MM.1S (cell line): ENCODE results near the gene TBC1D14.

Source experiments
- DNase-seq: peaks from one replicate; pipeline ENCODE4 v3.0.0-alpha.2; 2015
- H2AFZ ChIP-seq: fragments of 300-600 bp; sonication (generic); 2 replicates; pipeline ENCODE4 v1.6.0; 2016; ENCODE audit warnings: antibody characterized with exemption, low read length
- H3F3A ChIP-seq: fragments of 300-600 bp; sonication (generic); 2 replicates; pipeline ENCODE4 v1.6.1; 2016; ENCODE audit warnings: mild to moderate bottlenecking, antibody characterized with exemption, low read length, moderate library complexity, mixed read lengths; ENCODE audit not compliant: insufficient read depth
- H3K27ac ChIP-seq: fragments of 300-600 bp; sonication (generic); 2 replicates; pipeline ENCODE4 v1.5.1; 2016; ENCODE audit warnings: mild to moderate bottlenecking, low read length
- H3K27me3 ChIP-seq: fragments of 300-600 bp; sonication (generic); replicated peaks from 2 replicates; pipeline ENCODE4 v1.6.0; 2016; ENCODE audit warnings: low read length; ENCODE audit not compliant: insufficient read depth
- H3K36me3 ChIP-seq: fragments of 300-600 bp; sonication (generic); replicated peaks from 2 replicates; pipeline ENCODE4 v1.6.1; 2016; ENCODE audit warnings: mild to moderate bottlenecking, low read length, mixed read lengths; ENCODE audit not compliant: insufficient read depth
- H3K4me1 ChIP-seq: fragments of 300-600 bp; sonication (generic); 2 replicates; pipeline ENCODE4 v1.6.1; 2016; ENCODE audit warnings: low read length, mixed read lengths
- H3K4me2 ChIP-seq: fragments of 300-600 bp; sonication (generic); 2 replicates; pipeline ENCODE4 v1.6.0; 2016; ENCODE audit warnings: low read depth, low read length
- H3K4me3 ChIP-seq: fragments of 300-600 bp; sonication (generic); 2 replicates; pipeline ENCODE4 v1.5.1; 2016; ENCODE audit warnings: low read length, mixed read lengths
- H3K79me2 ChIP-seq: fragments of 300-600 bp; sonication (generic); 2 replicates; pipeline ENCODE4 v1.6.1; 2016; ENCODE audit warnings: mixed run types, low read length, mixed read lengths
- H3K9ac ChIP-seq: fragments of 300-600 bp; sonication (generic); 2 replicates; pipeline ENCODE4 v1.6.1; 2016; ENCODE audit warnings: low read length, mixed read lengths
- H3K9me2 ChIP-seq: fragments of 300-600 bp; sonication (generic); replicated peaks from 2 replicates; pipeline ENCODE4 v1.6.1; 2016; ENCODE audit warnings: mild to moderate bottlenecking, low read length, mixed read lengths; ENCODE audit not compliant: insufficient read depth
- H3K9me3 ChIP-seq: fragments of 300-600 bp; sonication (generic); replicated peaks from 2 replicates; pipeline ENCODE4 v1.6.1; 2016; ENCODE audit warnings: mild to moderate bottlenecking, low read length, mixed read lengths; ENCODE audit not compliant: insufficient read depth
- H4K20me1 ChIP-seq: fragments of 300-600 bp; sonication (generic); 2 replicates; pipeline ENCODE4 v1.6.1; 2016; ENCODE audit warnings: mild to moderate bottlenecking, low read length, moderate library complexity, mixed read lengths; ENCODE audit not compliant: insufficient read depth
- EZH2 ChIP-seq: fragments of 300-600 bp; sonication (generic); optimal IDR thresholded peaks from 2 replicates; pipeline ENCODE3; 2017; ENCODE audit warnings: low read depth, mild to moderate bottlenecking, antibody characterized with exemption, low read length, mixed read lengths
- EZH2phosphoT487 ChIP-seq: fragments of 300-600 bp; sonication (generic); IDR thresholded peaks from 2 replicates; pipeline ENCODE4 v1.6.1; 2018; ENCODE audit warnings: antibody characterized with exemption, low read length
- TF ChIP-seq, protein P1 (sequence below): fragments of 300-600 bp; sonication (generic); IDR thresholded peaks from 2 replicates; pipeline ENCODE4 v1.5.1; 2016; ENCODE audit warnings: antibody characterized with exemption, low read length, mixed read lengths

TBC1D14 gene

DNA sequence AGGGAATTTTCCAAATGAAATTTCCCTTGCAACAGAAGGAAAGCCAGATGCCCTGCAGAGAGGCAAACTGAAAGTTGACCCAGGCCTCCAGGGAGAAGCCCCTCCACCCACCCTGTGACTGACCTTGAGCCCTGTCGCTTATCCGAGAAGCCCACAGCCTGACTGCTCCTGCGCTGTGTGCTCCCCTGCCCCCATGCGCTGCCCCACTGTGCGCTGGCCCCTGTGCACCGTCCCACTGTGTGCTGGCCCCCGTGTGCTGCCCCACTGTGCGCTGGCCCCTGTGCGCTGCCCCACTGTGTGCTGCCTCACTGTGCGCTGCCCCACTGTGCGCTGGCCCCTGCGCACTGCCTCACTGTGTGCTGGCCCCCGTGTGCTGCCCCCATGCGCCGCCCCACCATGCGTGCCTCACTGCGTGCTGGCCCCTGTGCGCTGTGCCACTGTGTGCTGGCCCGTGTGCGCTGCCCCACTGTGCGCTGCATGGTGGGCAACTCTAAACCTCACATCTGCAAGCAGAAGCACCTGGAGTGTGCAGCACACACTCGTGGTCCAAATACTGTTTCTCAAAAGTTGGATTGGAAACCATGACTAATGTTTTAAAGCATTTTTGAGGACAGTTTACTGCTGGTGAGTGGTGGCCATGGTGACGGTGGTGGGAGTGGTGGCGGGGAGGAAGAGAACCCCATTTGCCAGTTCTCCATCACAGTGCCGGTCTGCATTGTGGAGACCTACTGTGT lies 166.5 kb downstream of the TBC1D14 start:
- H3K4me2 ChIP-seq: no peak overlapping the region
- no peak overlapping the region for H3K4me3 ChIP-seq
- no peak for DNase-seq
- no peaks in the 10 kb centered on the region for H4K20me1 ChIP-seq
- no peaks in the 10 kb centered on the region for H3K4me1 ChIP-seq
- no peak overlapping the region for H3K27ac ChIP-seq
- H3K27me3 ChIP-seq: peaks cover 13% of the 10 kb centered on the region; the same call in 1 of the 2 replicates
- no peaks in the 10 kb centered on the region for H3F3A ChIP-seq
- no peaks in the 10 kb centered on the region for H3K9me2 ChIP-seq
- no peaks in the 10 kb centered on the region for H3K36me3 ChIP-seq
- no peak for TF ChIP-seq EZH2
- TF ChIP-seq, protein P1, sequence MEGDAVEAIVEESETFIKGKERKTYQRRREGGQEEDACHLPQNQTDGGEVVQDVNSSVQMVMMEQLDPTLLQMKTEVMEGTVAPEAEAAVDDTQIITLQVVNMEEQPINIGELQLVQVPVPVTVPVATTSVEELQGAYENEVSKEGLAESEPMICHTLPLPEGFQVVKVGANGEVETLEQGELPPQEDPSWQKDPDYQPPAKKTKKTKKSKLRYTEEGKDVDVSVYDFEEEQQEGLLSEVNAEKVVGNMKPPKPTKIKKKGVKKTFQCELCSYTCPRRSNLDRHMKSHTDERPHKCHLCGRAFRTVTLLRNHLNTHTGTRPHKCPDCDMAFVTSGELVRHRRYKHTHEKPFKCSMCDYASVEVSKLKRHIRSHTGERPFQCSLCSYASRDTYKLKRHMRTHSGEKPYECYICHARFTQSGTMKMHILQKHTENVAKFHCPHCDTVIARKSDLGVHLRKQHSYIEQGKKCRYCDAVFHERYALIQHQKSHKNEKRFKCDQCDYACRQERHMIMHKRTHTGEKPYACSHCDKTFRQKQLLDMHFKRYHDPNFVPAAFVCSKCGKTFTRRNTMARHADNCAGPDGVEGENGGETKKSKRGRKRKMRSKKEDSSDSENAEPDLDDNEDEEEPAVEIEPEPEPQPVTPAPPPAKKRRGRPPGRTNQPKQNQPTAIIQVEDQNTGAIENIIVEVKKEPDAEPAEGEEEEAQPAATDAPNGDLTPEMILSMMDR: no peak
- no peak for TF ChIP-seq EZH2phosphoT487
- H3K79me2 ChIP-seq: no peaks in the 10 kb centered on the region
- no peaks in the 10 kb centered on the region for H3K9me3 ChIP-seq
- no peak overlapping the region for H2AFZ ChIP-seq
- no peak overlapping the region for H3K9ac ChIP-seq

DNA sequence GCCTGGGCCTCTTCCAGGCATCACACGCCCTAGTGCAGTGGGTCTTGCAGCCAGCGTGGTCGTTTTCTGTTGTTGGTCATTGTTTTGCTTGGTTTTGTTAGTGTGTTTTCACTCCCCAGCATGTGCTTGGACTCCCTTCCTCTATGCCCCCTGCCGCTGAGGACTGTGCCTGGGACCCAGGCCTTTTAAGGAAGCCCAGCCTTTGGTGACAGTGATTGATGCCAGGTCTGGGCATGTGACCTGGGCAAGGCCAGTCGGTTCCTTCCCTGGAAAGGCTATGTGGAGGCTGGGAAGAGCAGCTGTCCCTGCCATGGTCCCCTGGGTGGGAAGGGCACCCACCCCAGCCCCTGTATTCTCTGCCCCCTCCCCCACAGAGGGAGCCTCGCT lies 167.1 kb downstream of the TBC1D14 start:
- H3K27me3 ChIP-seq: peaks cover 9% of the 10 kb centered on the region; the same call in 1 of the 2 replicates

DNA sequence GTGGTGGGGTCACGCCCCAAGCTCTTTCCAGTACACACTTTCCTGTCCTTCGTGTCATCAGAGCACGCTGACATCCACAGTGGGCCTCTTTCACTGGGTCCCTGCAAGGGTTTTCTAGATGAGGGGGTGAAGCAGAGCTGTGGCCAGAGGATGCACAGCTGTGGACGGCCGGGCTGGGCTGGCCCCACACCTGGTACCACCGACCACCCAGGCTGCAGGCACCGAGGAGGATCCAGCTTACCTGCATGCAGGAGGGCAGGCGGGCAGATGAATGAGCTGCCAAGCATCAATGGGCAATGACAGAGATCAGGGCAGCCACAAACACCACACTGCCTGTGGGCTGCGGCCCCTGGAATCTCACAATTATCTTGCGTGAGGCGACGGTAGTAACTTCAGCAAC lies 167.7 kb downstream of the TBC1D14 start:
- H3K9ac ChIP-seq: no peak overlapping the region
- no peak for TF ChIP-seq EZH2phosphoT487
- no peak for TF ChIP-seq EZH2
- TF ChIP-seq, protein P1: no peak

More for the DNA sequence above, 167.1 kb downstream of the TBC1D14 start:
- Histone ChIP-seq H3K4me1 (no peaks in the 10 kb centered on the region; the same call in 1 of the 2 replicates), H3K36me3 (no peaks in the 10 kb centered on the region), H3K4me3 (no peak overlapping the region), H3K79me2 (no peaks in the 10 kb centered on the region), H3K27ac (no peak overlapping the region), H3K4me2 (no peak overlapping the region), H3F3A (no peaks in the 10 kb centered on the region), H3K9me3 (no peaks in the 10 kb centered on the region), H2AFZ (no peak overlapping the region), H4K20me1 (no peaks in the 10 kb centered on the region), H3K9me2 (no peaks in the 10 kb centered on the region), H3K9ac (no peak overlapping the region)
- DNase-seq: no peak
- TF ChIP-seq EZH2phosphoT487: no peak
- no peak for TF ChIP-seq EZH2
- TF ChIP-seq, protein P1: no peak

More for the DNA sequence above, 167.7 kb downstream of the TBC1D14 start:
- Histone ChIP-seq H3K27ac (no peak overlapping the region), H3K79me2 (no peaks in the 10 kb centered on the region), H3F3A (no peaks in the 10 kb centered on the region), H3K4me1 (no peaks in the 10 kb centered on the region; the same call in 1 of the 2 replicates), H3K9me2 (no peaks in the 10 kb centered on the region), H3K9me3 (no peaks in the 10 kb centered on the region), H4K20me1 (no peaks in the 10 kb centered on the region), H3K27me3 (peaks cover 10% of the 10 kb centered on the region; the same call in 1 of the 2 replicates), H3K4me2 (no peak overlapping the region), H3K36me3 (no peaks in the 10 kb centered on the region), H3K4me3 (no peak overlapping the region), H2AFZ (no peak overlapping the region)
- DNase-seq: no peak
